ENCODE data around the gene ARHGAP8.

DNA sequence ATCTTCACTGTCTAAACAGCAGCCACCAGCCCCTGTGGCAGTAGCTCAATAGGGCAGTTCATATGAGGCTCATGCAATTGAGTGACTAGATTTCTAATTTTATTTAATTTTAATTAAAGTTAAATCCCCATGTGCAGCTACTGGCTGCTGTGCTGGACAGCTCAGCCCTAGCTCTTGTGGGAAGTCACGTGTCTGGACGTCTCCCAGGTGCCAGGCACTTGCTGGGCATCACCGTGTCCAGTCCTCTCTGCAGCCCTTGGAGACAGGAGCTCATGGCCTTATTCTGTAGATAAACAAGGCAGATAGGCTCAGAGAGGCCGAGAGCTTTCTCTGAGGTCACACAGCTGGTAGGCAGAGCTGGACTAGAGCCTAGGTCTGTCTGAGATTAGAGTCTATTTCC lies 95.0 kb downstream of the ARHGAP8 start:
- TF ChIP-seq EP300 (IDR thresholded peaks at IDR 0.05): no peak
- TF ChIP-seq, protein P1, sequence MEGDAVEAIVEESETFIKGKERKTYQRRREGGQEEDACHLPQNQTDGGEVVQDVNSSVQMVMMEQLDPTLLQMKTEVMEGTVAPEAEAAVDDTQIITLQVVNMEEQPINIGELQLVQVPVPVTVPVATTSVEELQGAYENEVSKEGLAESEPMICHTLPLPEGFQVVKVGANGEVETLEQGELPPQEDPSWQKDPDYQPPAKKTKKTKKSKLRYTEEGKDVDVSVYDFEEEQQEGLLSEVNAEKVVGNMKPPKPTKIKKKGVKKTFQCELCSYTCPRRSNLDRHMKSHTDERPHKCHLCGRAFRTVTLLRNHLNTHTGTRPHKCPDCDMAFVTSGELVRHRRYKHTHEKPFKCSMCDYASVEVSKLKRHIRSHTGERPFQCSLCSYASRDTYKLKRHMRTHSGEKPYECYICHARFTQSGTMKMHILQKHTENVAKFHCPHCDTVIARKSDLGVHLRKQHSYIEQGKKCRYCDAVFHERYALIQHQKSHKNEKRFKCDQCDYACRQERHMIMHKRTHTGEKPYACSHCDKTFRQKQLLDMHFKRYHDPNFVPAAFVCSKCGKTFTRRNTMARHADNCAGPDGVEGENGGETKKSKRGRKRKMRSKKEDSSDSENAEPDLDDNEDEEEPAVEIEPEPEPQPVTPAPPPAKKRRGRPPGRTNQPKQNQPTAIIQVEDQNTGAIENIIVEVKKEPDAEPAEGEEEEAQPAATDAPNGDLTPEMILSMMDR (IDR thresholded peaks at IDR 0.05): no peak
- no peak for TF ChIP-seq POLR2AphosphoS5 (IDR thresholded peaks at IDR 0.05)
- TF ChIP-seq POLR2A (IDR thresholded peaks at IDR 0.05): no peak
